GM21619 (cell line): Measurements from ENCODE around the gene BUD13.

Source experiments
- ATAC-seq: cut with Tn5 transposase; IDR thresholded peaks from one replicate; pipeline ENCODE4 v1.9.1; 2021; ENCODE audit not compliant: unreplicated experiment

The BUD13 gene

GRCh38 chr11:116720895-116721294 is 51.9 kb downstream of the BUD13 start:
- no peak for ATAC-seq

- ATAC-seq, result no peak
Observed at GRCh38 chr11:116718955-116719501, 53.8 kb downstream of the BUD13 start.

- ATAC-seq, result no peak
Observed at GRCh38 chr11:116716621-116717020, 56.2 kb downstream of the BUD13 start.

GRCh38 chr11:116715383-116715782 is 57.4 kb downstream of the BUD13 start:
- no peak for ATAC-seq

- no peak for ATAC-seq
Observed at GRCh38 chr11:116714902-116715301, 57.9 kb downstream of the BUD13 start.

GRCh38 chr11:116712428-116712827 is 60.4 kb downstream of the BUD13 start:
- no peak for ATAC-seq

GRCh38 chr11:116710762-116711161 is 62.0 kb downstream of the BUD13 start:
- ATAC-seq, result no peak

- ATAC-seq, result no peak
Observed at GRCh38 chr11:116710001-116710674, 62.6 kb downstream of the BUD13 start.

- no peak for ATAC-seq
Observed at GRCh38 chr11:116707746-116708145, 65.0 kb downstream of the BUD13 start.

- ATAC-seq, result no peak
Observed at GRCh38 chr11:116707161-116707629, 65.6 kb downstream of the BUD13 start.

GRCh38 chr11:116703421-116703820 is 69.4 kb downstream of the BUD13 start:
- no peak for ATAC-seq

GRCh38 chr11:116702772-116703385 is 69.9 kb downstream of the BUD13 start:
- ATAC-seq, result no peak

GRCh38 chr11:116701876-116702275 is 70.9 kb downstream of the BUD13 start:
- no peak for ATAC-seq

- ATAC-seq, result no peak
Observed at GRCh38 chr11:116701297-116701801, 71.4 kb downstream of the BUD13 start.

- no peak for ATAC-seq
Observed at GRCh38 chr11:116700586-116701220, 72.1 kb downstream of the BUD13 start.
